Stimulated activated CD8-positive, alpha-beta memory T cell treated with anti-CD3 and anti-CD28 coated beads, Interleukin-12 subunit alpha, Interleukin-12 subunit beta, amount 100 ng/mL, for 24 hours (primary cell): Measurements from ENCODE around the gene ATP8A1.

Experiments
- DNase-seq: peaks from one replicate; pipeline ENCODE4 v3.0.0-alpha.2; 2020; ENCODE audit errors: extremely low read depth

ATP8A1 gene

DNA sequence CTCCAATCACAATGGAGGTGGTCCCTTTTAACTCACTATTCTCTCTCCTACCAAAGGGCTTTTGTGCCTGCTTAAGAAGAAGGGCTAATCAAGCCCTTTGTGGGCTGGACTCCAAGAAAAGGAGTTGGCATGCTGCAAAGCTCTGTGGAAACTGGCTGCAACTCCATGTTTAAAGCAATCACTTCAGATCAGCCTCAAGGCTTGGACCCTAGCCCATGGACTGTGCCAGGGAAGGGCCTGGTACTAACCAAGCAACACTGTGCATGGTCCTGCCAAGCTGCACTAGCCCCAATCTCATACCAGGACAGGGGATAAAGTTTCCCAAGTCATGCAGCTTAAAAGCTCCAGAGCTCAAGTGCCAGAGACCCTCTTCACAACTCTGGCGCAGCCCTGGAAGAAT, 86.7 kb downstream of the ATP8A1 start:
- DNase-seq: no peak

DNA sequence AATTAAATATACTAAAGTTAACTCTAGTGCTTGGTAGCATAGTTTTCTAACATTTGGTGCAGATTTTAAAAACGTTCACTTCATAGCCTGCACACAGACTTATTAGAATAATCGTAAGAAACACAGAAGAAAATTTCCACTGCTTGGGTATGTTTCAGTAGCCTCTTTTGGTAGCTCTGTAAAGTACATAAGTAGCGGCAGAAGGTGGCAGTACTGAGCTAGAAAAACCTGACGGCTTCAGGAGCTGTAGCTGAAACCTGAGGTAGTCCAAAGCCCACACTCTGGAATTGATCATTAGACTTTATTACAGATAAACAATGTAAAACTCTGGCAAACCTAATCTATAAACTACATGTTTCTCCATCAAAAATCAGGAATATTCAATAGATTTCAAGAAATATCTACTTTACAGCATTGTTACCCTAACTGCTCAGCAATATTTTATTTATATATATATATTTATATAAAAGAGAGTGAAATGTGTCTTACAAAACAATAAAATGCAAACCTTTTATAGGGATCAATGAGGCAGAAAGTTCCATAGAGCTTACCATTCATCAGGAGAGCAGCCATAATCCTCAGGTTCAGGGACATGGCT, 88.2 kb downstream of the ATP8A1 start:
- peak; percentile 17 for DNase-seq

DNA sequence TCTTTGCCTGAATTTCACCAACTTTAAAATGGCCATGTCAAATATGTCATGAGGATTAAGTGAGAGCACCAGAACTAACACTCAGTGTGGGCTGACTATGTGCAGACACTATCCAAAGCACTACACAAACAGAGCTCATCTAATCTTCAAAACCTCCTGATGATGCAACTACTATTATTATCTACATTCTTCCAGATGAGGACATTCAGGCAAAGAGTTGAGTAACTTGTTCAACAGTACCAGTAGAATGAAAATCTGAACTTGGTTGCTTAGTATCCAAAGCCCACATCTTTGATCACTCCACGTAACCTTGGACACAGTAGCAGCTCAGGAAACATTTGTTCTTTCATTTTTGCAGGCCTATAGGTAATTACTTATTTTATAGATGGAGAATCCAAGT, 90.1 kb downstream of the ATP8A1 start:
- DNase-seq: no peak

DNA sequence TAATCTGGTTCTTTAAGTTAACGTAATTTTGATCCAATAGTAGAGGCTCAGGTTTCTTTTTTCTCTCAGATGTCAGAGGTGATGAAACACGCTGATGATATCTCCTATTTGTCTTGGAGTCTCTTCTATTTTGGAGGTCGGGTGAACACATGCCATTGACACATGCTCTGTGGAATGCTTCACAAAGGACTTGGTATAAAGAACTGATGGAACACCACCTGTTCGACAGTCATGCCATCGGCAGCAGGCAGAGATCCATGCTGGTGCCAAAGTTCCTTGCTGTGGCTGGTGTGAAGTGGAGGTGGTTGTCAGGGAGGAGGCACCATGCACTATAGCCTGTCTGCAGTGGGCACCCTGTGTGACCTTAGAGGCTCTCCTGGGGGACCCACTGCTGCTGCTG, 94.9 kb downstream of the ATP8A1 start:
- no peak for DNase-seq

DNA sequence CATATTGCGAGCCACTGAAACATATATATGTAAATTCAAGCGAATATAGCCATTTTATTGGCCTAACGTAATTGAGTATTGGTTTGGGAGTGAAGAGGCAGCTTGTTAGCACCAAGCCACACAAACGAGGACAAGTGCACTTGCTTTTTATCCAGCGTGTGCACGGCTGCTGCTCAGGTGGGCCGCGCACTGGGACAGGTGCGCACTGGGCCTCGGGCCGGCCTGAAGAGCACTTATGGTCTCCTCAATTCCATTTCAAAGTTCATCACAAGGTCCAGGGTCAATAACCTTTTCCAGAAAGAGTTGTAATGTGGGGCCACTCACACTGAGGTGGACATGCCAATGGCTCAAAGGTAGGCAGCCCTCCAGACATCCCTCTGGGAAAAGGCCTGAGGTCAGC, 95.9 kb downstream of the ATP8A1 start:
- no peak for DNase-seq

DNA sequence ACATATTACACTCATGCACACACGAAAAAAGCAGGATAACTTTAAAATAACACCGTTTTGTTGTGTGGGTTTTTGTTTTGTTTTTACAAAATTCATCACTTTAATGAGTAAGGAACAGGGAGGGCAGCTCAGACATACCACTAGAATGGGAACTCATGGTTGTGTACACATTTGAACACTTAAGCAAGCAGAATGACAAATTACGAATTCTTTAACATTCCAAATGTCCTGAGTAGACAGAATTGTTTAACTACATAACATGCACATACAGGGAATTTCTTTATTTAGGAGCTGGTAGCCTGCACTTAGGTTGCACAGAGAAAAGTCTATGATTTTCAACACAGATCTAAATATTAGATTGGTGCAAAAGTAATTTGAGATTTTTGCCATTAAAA, 96.4 kb downstream of the ATP8A1 start:
- no peak for DNase-seq

DNA sequence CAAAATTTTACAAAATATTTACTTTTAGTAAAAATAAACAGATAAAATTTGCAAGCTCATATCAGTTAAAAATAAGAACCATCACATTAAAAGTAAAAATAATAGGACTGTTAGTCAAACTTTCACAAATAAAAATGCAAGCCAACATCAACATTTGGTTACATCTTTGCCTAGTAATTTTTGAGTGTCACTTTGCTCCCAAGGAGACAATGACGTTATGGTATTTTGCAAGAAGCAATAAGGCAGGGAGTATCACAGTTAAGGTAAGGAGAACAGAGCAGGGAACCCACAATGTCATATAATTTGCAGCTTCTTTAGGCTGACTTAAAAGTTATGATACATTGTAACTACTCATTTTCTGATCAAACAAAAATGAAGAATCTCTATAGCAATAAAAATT, 98.7 kb downstream of the ATP8A1 start:
- no peak for DNase-seq

DNA sequence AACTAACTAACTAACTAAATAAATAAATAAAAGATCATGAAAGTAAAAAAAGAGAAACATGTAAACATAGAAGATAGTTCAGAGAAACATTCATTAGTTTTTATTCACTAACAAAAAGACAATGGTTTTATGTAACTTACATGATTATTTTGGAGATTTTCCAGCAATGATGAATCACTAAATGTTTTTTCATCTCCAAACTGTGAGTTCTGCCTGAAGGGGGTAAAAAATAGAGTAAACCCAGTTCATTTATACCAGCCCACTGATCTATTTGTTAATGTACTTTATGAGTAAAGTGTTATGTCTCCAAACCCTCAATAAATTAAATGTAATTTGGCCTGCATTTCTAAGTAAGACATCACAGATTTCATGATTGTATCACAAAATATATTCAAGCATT, 101.1 kb downstream of the ATP8A1 start:
- DNase-seq: no peak

DNA sequence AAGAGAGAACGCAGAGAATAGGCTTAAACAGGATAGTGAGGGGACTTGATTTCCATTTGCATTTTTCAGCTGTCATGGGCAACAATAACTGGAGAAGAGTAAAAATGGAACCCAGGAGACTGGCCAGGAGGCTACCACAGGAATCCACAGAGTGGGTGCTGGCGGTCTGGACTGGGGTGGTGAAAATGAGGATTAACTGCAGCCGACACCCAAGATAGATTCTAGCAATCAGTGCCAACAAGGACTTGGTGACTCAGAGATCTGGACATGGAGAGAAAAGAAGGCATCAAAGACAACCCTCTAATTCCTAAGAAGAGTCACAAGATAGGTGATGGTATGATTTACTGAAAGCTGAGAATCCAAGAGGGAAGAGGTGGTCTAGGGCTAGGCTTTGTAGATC, 102.8 kb downstream of the ATP8A1 start:
- no peak for DNase-seq

DNA sequence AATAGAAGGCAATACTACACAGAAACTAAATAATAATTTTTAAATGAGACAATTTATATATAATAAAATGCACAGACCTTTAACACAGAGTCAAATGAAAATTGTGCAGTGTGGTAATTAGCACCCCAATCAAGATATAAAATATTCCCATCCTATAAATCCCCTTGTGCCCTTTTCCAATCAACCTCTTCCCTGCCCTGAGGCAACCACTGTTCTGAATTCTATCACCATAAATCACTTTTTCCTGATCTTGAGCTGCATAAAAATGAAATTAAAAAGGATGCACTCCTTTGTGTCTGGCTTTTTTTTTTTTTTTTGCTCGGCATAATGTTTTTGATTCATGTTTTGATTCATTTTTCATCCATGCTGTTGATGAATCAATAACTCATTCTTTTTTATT, 107.0 kb downstream of the ATP8A1 start:
- DNase-seq: no peak

DNA sequence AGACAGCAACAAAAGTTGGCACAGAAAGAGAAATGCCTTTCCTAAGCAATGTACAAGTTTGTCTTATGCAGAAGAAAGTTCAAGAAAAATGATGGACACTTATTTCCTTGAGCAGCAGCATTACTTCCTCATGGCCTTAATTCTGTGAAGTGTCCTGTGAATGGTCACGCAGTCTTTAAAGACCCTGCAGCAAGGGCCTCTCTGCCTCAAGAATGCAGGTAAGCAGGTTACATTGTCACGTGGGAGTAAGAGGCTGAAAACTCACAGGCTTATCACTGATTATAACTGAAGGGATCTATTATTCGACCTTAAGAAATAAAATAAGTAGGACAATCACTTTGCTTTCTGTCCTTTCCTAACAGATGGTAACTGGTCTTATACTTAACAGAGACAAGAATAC, 109.1 kb downstream of the ATP8A1 start:
- DNase-seq: no peak

DNA sequence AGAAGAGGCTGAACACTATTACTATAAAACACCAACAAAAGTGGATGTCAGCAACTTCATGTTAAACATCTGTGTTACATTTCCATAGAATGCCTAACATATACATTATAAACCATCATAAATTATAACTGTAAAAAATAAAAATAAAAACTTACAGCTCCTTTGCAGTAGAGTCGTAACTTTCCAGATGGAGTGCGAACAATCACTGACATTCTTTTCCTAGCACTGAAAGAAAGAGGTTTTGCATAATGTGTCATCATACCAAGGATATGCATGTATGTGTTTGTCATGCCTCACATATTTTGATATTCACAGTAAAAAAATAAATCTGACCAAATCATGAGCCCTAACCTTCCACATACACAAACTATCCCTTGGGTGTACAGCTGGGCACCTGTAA, 113.1 kb downstream of the ATP8A1 start:
- DNase-seq: no peak

DNA sequence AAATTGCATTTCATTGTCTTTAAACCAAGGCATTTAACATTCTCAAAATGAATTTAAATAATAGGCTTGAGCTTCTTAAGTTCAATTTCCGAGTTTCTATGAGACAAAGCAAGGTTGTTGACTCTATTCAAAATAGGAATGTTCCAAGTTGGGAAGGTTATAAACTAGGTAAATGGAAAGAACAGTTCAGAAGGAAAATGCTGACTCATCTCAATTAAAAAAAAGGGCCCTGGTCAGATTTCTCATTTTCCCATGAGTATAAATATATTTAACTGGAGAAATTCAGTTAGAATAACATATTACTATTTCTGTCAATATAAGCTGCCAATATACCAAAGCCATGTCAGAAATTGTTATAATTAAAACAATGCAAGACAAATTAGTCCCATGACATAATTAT, 113.8 kb downstream of the ATP8A1 start:
- DNase-seq: no peak

DNA sequence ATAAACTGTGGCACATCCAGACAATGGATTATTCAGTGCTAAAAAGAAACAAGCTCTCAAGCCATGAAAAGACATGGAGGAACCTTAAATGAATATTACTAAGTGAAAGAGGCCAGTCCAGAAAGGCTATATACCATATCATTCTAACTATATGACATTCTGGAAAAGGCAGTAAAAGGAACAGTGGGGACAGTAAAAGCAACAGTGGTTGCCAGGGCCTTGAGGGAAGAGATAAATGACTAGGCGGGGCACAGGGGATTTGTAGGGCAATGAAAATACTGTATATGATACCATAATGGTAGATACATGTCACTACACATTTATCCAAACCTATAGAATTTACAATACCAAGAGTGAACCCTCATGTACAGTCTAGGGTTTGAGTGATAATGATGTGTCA, 115.3 kb downstream of the ATP8A1 start:
- DNase-seq: no peak

DNA sequence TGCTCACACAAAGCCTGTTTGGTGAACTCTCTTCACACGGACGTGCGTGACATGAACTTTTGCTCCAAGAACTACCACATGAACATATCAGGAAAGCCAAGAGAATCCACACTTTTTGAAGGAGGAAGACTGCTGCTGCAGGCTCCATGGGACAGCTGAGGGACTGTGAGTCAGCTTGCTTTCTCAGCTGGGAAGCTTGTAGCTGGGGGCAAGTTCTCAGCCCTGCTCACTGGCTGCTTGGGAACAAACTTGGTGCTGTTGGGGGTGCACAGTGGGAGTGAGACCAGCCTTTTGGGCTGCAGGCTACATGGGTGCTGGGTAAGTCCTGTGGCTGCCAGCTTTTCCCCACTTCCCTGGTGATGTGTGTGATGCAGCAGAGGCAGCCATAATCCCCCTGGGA, 123.9 kb downstream of the ATP8A1 start:
- no peak for DNase-seq

DNA sequence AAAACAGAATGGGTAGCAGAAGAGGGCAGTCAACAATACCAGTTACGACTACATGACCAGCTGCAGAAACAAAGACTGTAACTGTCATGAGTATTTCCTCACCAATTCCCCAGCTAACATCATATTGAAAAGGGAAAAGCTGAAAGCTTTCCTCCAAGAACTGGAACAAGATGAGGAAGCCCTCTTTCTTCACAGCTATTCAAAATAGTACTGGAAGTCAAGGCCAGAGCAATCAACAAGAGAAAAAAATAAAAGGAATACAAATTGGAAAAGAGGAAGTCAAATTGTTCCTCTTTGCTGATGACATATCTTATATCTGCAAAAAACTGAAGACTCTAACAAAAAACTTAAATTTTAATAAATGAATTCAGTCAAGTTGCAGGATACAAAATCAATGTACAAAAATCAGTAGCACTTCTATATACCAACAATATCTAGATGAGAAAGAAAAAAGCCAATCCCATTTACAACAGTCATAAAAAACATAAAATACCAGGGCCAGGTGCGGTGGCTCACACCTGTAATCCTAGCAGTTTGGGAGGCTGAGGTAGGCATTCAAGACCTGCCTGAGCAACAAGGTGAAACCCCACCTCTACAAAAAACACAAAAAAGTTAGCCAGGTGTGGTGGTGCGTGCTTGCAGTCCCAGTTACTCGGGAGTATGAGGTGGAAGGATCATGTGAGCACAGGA, 125.4 kb downstream of the ATP8A1 start:
- DNase-seq: no peak

DNA sequence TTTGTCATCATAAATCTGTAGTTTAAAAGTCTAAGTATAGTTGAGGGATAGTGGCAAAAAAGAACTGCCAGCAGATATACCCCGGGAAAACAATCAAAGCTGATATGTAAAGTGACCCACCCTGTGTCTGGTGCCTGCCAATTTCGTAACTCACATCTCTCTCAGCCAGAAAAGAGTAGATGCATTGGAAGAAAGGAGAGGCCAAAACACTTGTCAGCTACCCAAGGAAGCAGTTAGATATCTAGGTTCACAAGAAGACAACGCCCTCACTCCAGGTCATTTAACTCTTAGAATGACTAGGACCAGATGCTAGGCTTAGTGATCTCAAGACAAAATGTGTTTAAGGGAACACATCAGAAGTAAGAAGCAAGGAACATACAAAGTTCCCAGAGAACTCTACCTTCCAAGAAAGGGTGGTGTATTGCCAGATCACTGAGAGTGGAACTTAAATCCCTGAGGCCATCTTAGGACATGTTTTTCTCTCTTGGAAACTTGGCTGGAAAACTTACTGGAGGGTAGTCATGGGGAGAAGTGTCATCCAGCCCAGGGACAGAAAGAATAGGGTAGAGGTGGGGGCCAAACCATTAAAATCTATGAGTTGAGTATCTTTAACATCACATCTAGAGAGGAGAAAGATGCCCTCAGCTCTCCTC, 133.7 kb downstream of the ATP8A1 start:
- no peak for DNase-seq

DNA sequence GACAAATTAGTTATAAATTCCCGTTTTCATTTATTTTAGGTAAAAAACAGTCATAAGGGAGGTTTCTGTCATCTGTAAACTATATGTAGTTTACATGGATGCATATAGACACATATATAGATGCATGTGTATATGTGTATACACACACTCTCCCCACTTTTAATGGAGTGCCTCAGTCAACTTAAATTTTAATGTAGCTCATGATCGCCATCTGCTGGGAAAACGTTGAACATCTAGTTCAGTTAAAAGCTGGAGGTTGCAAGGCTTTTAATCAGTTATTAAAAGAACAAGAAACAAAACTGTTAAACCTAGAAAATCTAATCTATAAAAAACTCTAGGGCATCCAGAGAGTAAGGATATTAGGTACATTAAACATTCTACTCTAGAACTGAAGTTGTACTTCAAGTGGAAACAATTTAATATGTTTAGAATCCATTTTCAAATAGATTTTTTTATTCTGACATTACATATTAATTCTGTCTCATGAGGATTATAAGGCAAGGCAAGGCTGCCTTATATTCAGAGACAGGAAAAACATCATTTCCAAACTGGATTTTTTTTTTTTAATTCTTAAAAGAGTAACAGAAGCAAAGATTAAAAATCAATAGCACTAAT, 137.0 kb downstream of the ATP8A1 start:
- DNase-seq: no peak

DNA sequence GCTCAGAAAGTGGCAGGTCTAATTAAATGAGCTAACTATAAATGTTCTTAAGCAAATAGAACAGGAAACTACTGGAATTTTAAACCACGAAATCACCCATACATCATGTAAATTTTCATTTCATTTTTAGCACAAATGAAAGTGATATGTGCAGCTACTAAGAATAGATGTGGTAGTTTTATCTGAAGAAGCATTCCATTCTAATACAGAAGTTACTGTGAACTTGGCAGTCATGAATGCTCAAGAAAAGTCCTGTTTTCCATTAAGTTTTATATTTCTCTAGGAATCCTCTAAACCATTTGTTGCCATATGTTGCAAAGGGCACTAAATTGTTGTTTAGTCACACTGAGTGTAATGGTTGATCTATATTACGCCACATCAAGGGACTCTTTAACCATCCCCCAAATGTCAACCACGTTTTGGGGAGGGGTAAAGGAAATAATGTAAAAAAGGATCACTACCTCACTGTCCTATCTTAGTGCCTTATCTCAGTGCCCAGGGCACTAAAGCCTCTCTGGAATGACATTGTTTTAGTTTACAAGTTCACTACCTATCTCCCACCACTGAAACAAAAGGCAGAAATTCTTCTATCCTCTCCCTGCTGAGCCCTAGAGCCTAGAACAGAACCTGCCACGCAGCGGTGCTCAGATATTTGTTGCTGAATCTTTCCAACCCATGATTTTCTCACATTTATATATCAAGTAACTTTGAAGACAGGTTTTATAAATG, 141.6 kb downstream of the ATP8A1 start:
- DNase-seq: no peak

DNA sequence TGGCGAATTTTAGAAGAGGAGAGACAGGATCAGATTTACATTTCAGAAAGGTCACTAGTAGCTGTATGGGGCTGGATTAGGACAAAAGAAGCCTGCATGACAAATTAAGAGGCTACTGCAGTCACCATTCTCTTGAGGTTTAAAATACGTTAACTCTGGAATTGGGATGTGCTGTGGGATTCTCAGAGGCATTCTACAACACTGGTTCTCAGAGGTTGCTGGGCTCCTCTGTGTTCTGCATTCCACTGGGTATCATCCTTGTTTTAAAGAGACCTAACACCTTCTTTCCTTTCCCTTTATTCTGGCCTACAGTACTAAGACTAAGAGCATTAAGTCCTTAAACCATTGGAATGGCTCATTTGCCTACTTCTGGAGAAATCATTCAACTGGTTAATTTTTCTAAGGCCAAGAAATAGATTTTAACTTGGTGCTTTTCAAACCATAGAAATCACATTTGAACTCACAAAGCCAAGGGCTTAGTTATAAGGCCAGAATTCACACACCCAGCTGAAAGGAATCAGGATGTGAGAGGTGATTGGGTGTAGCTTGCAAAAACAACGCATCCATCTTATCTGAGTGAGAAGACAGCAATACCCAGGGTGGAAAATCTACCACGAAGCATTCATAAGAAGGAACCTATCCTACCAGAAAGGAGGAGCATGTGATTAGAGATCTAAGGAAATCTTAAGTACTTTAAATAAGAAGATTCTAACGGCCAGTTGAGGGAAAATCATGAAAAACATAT, 143.0 kb downstream of the ATP8A1 start:
- no peak for DNase-seq

DNA sequence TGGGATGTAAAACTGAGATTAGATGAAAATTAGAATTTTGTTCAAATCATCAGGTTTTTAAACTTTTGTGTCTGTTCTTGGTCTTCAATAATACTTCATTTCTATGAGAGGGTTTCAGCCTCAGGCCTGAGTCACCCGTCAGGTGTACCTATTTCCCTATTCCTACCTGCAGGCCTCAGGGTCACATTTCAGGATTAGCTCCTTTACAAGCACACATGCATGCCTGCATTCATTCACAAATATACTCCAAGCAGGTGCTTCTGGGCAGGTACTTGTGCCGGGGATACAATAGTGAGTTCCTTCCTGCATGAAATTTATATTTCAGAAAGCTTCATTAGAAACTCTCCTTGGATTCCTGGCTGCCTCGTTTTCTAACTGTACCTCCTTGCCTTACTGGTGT, 144.7 kb downstream of the ATP8A1 start:
- DNase-seq: no peak

DNA sequence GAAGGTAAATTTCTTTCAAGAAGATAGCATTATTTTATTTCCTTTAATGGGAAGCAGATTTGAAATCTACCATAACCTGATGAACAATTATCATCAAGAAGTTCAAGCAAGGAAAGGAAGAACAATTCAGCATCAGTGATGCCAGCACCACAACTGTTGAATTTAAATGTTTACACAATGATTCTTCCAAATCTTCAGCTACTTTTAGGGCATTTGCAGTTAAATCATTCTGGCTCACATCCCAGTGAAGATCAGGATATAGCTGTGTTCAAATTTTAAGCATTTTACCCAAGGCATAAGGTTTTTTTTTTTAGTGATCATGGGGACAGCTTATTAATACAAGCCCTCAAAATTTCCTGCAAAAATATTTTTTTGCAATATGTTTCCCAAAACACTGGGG, 146.7 kb downstream of the ATP8A1 start:
- no peak for DNase-seq
